CD4-positive, alpha-beta T cell treated with Interferon alpha-2 for 1 hour (primary cell): ENCODE results near the gene VPS13D.
"Not testable (repeated sequence)": the region's sequence is repeated elsewhere in the genome, so short reads cannot be mapped to it uniquely, and the experiment has no call there.

Experiments used
- DNase-seq, 2 donors: peaks; one replicate each; pipeline ENCODE4 v3.0.0-alpha.2; 2020 to 2022

VPS13D gene

GRCh38 chr1:12196641-12197482 lies 33.0 kb upstream of the VPS13D start:
- DNase-seq, result peak in 1 of 2 donors; percentile 58

DNA sequence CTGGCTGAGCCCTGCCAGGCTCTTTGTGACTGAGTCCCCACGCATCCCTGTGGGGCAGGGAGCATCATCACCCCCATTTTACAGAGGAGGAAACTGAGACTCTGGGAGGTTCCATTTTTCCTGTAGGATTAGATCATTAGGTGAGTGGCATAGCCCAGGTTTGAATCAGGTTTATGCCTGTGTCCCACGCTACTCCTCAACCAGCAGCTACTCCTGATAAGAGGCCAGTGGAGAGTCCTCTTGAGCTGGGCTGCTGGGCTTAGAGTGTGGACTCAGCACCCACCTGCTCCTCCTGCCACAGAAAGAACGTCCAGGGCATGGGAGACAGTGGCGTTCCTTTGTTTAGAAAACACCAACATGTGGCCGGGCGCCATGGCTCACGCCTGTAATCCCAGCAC lies 32.3 kb upstream of the VPS13D start:
- no peak for DNase-seq

DNA sequence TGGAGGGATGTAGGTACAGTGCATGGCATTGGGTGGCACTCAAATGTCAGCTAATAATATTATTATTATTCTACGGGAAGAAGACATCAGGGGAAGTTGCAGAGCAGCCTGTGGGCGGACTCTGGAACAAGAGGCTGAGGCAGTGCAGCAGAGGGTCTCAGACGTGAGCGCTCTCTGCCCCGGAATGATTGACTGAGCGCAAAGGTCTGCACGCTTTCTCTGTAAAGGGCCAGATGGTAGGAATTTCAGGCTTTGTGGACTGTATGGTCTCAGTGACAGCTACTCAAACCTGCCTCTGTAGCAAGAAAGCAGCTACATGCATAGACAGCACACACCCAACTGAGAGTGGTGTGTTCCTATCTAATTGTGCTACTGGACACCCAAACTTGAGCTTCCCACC lies 29.6 kb upstream of the VPS13D start:
- no peak for DNase-seq

DNA sequence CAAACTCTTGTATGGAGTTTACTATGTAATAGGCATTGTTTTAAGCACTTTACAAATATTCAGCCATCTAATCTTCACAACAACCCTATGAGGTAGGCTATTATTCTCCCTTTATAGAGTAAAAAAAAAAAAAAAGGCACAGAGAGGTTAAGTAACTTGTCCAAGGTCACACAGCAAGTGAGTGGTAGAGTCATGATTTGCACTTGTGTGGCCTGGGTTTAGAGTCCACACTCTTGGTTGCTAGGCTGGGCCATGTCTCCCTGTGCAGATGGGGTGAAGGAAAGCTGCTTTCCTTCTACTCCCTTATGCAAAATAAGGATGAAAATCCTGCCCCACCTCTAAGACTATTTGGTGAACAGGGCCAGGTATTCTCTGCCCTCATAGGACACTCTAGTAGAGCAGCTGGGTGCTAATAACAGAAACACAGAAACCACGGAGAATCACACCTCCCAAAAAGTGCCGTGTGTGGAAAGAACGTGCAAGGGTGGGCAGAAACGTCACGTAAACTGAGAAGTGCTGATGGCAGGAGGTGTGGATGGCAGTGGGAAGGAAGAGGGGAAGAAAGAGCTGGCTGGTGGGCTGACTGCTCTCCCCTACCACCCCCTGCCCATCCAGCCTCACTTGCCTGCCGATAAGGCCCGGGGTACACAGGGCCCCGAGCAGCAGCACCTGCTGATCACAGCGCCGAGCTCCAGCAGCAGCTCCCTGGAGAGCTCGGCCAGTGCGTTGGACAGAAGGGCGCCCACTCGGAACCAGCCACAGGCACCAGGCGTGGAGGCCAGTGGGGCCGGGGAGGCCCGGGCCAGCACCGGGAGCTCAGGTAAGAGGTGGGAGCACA lies 28.3 kb upstream of the VPS13D start:
- peak in 1 of 2 donors; percentile 57 for DNase-seq

DNA sequence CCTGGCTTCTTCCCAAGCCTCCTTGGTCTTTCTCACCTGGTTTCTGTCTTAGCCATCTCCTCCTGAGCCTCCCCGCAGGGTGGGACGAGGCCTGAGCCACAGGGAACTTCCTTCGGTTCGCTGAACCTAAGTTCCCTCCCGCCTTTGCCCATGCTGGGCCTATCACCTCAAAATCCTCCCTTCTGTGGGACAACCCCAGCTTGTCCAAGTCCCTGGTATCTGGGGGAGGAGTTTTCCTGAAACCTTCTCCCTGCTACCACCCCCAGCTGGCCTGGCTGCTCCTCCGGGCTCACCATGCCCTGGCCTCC lies 27.7 kb upstream of the VPS13D start:
- no peak for DNase-seq

DNA sequence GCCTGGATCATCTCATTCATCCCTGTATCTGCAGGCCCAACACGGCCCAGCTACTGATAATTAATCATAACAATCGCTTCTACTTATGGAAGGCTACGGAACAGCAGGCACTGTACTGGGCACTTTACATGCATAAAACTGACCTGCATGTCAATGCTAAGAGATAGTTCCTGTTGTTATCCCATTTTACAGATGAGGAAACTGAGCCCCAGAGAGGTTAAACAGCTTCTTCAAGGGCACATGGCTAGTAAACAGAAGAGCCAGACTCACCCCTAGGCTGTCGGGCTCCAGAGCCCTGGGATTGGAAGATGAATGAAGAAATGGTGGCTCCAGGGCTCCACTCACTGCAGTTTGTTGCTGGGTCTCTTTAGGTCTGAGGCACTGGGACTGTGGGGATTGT lies 27.3 kb upstream of the VPS13D start:
- DNase-seq, result no peak

DNA sequence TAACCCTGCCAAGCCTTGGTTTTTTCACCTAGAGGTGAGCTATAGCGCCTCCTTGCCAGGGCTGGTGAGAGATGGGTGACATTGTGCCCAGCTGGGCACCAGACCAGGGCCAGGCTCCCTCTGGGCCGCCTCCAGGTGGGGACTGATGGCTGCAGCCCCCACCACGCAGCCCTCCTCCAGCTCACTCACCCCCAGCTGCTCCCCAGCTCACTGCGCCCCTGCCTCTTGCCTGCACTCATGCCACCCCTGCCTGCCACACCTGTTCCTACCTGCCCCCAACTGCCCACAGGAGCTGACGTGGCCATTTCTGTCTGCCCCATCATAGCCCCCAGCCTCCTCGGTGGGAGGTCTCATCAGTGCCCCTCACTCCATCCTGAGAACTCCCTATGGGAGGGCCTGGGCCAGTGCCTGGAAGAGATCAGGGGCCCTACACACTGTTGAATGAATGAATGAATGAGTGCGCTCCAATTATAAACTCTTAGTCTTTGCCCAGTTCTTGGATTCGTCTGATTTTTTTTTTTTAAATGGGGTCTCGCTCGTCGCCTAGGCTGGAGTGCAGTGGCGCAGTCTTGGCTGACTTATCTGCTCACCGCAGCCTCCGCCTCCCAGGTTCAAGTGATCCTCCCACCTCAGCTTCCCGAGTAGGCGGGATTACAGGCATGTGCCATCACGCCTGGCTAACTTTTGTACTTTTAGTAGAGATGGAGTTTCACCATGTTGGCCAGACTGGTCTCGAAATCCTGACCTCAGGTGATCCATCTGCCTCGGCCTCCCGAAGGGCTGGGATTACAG lies 26.4 kb upstream of the VPS13D start:
- no peak for DNase-seq

- peak in 1 of 2 donors; percentile 35 for DNase-seq
These were observed 25.7 kb upstream of the VPS13D start for GRCh38 chr1:12204140-12204539.

DNA sequence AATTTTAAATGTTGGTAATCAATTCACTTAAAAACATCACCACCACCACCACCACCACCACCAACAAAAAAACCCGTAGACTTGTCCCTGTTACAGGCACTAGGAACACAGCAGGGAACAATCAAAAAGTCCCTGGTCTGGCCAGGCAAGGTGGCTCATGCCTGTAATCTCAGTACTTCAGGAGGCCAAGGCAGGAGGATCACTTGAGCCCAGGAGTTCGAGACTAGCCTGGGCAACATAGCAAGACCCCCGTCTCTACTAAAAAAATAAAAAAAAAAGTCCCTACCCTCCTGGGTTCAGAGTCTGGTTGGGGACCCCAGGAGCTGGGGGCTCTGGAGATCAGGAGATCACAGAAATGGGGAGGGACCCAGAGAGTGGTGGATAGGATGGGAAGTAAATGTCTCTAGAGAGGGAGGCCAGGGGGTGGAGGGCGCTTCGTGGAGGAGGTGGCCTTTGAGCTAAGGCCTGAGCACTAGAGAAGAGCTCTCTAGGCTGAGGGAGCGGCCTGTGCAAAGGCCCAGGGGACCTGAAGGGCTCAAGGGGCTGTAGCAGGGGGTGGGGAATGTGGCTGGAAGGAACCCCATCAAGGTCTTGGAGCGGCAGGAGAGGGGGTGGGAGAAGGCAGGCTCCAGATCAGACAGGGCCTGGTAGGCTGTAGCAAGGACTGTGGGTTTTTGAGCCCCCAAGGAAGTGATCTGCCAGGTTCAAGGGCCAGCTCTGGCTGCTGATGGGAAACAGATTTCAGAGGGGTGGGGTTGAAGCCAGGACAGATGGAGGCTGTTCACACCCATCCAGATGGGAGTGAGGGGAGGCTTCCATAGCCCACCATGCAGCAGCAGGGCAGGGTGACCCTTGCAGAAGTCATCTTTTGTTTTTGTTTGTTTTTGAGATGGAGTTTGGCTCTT lies 24.8 kb upstream of the VPS13D start:
- no peak for DNase-seq

DNA sequence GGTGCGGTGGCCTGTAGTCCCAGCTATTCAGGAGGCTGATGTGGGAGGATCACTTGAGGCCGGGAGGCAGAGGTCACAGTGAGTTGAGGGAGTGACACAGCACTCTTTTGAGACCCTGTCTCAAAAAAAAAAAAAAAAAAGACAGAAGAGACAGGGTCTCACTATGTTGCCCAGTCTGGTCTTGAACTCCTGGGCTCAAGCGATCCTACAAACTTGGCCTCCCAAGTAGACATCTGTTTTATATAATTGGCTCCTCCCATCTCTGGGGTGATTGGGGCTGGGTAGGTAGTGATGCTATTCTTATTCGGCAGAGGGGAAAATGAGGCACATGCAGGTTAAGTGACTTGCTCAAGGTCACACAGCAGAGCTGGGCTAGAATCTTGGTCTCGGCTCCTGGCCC lies 23.6 kb upstream of the VPS13D start:
- DNase-seq, result no peak

- no peak for DNase-seq
These were observed 22.9 kb upstream of the VPS13D start for GRCh38 chr1:12206792-12207424.

DNA sequence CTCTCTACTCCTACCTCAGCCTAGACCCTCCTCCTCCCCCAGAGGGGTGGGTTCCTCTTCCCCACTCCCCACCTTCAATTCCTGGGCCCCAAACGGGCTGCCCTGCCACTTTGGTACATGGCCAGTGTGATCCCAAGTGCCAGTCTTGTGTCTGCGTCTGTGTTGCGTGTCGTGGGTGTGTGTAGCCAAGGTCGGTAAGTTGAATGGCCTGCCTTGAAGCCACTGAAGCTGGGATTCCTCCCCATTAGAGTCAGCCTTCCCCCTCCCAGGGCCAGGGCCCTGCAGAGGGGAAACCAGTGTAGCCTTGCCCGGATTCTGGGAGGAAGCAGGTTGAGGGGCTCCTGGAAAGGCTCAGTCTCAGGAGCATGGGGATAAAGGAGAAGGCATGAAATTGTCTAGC lies 21.6 kb upstream of the VPS13D start:
- no peak for DNase-seq

GRCh38 chr1:12208764-12209494 lies 20.9 kb upstream of the VPS13D start:
- peak; percentile 82 to 85 for DNase-seq

GRCh38 chr1:12209495-12209832 lies 20.4 kb upstream of the VPS13D start:
- no peak for DNase-seq

DNA sequence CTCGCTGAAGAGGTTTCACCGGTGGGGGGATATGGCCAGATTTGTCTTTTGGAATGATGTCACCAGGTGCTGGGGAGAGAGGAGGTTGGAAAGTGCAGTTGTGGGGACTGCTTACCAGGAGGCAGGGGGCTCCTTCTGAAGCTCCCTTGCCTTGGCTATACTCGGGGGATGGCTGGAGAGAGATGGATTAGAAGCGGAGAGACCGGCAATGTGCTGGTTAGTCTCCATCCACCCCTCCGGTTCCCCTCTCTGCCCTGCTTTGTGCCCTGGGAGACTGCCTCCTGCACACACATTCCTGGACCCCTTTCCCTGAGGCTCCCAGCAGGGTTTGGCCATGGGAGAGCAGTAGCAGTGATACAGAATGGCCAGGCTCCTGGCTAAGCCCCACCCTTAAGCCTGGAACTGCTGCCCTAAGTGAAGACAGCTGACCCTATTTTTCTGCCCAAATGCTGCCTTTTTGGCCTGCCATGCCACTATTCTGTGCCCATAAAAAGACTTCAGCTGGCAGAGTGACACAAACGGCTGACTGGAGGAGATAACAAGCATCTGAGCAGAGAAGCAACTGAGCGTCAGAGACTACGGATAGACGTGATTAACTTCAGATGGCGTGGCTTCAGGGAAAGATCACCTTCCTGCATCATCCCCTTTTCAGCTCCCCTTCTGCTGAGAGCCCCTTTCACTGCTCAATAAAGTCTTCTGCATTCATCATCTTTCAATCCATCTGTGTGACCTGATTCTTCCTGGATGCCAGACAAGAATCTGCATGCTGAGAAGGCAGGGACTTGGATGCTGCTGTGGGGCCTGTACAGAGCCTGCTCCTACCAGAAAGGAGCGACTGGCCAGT lies 14.5 kb upstream of the VPS13D start:
- no peak for DNase-seq

DNA sequence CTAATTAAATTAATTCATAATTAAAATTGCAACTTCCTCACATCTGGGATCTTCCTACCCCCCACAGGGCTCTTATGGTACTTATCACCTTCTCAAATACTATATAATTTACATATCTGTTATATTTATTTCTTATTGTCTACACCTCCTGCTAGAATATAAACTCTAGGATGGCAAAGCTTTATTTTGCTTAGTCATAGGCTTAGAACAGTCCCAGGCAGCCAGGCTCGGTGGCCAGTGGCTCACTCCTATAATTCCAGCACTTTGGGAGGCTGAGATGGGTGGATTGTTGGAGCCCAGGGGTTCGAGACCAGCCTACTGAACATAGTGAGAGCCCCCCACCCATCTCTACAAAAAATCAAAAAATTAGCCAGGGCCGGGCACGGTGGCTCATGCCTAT lies 10.0 kb upstream of the VPS13D start:
- DNase-seq, result no peak

- DNase-seq, result no peak
These were observed 8.9 kb upstream of the VPS13D start for GRCh38 chr1:12220890-12221289.

DNA sequence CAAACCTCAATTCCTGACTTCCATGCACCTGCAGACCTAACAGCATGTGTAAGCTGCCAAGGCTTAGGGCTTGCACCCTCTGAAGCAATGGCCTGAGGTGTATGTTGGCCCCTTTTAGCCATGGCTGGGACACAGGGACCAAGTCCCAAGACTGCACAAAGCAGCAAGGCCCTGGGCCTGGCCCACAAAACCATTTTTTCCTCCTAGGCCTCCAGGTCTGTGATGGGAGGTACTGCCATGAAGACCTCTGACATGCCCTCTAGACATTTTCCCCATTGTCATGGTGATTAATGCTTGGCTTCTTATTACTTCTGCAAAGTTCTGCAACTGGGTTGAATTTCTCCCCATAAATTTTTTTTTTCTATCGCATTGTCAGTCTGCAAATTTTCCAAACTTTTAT lies 7.1 kb upstream of the VPS13D start:
- not testable (repeated sequence) for DNase-seq

DNA sequence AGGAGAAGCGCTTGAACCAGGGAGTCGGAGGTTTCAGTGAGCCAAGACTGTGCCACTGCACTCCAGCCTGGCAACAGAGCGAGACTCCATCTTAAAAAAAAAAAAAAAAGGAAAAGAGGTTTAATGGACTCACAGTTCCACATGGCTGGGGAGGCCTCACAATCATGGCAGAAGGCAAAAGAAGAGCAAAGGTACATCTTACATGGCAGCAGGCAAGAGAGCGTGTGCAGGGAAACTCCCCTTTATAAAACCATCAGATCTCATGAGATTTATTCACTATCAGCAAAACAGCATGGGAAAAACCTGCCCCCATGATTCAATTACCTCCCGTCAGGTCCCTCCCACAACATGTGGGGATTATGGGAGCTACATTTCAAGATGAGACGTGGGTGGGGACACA lies 5.7 kb upstream of the VPS13D start:
- not testable (repeated sequence) for DNase-seq

- no peak for DNase-seq
These were observed 851 bp upstream of the VPS13D start for GRCh38 chr1:12228979-12229378.
